Progenitor cell of endocrine pancreas (in vitro differentiated cells): Measurements from ENCODE around the gene HOXC9. TPM values are rescaled to one million over a fixed set of nuclear protein-coding genes. Genes with fewer than 3 reads are reported as not detected.

Source experiments
- DNase-seq: peaks from one replicate; pipeline ENCODE4 v3.0.0; 2021; ENCODE audit warnings: low spot score; ENCODE audit not compliant: unreplicated experiment
- H3K27ac Mint-ChIP-seq: 2 replicates; pipeline ENCODE4 v1.8.0; 2021; ENCODE audit warnings: mild to moderate bottlenecking, moderate library complexity, mixed read lengths
- H3K27me3 Mint-ChIP-seq: 2 replicates; pipeline ENCODE4 v1.8.0; 2021; ENCODE audit warnings: mixed read lengths
- H3K36me3 Mint-ChIP-seq: 2 replicates; pipeline ENCODE4 v1.8.0; 2022; ENCODE audit warnings: mixed read lengths; ENCODE audit not compliant: insufficient read depth
- H3K4me1 Mint-ChIP-seq: 2 replicates; pipeline ENCODE4 v1.8.0; 2021; ENCODE audit warnings: low read depth, mixed read lengths
- H3K4me3 Mint-ChIP-seq: 2 replicates; pipeline ENCODE4 v1.8.0; 2021; ENCODE audit warnings: low read depth, mild to moderate bottlenecking, moderate library complexity, mixed read lengths
- H3K9me3 Mint-ChIP-seq: 2 replicates; pipeline ENCODE4 v1.8.0; 2021; ENCODE audit warnings: low read depth, mixed read lengths
- total RNA-seq: library from RNA; stranded (reverse); gene quantifications from 2 replicates; pipeline ENCODE4 v1.2.1, GENCODE V29; 2021
- TF ChIP-seq, protein P1 (sequence below): fragments of 200-600 bp; sonication (generic); IDR thresholded peaks from one replicate; pipeline ENCODE4 v1.5.0; 2021; ENCODE audit warnings: antibody characterized with exemption, mild to moderate bottlenecking; ENCODE audit not compliant: unreplicated experiment

HOXC9 gene
- total RNA-seq, 1 donor from 2014 or later = not detected

GRCh38 chr12:53986686-53987483 is 13.1 kb upstream of the HOXC9 start:
- no peak overlapping the region for H3K4me3 Mint-ChIP-seq
- H3K27me3 Mint-ChIP-seq = peaks cover 94% of the 10 kb centered on the region
- peaks cover 3% of the 10 kb centered on the region for H3K4me1 Mint-ChIP-seq
- no peak overlapping the region for H3K27ac Mint-ChIP-seq
- no peaks in the 10 kb centered on the region for H3K9me3 Mint-ChIP-seq
- no peaks in the 10 kb centered on the region for H3K36me3 Mint-ChIP-seq
- TF ChIP-seq, protein P1, sequence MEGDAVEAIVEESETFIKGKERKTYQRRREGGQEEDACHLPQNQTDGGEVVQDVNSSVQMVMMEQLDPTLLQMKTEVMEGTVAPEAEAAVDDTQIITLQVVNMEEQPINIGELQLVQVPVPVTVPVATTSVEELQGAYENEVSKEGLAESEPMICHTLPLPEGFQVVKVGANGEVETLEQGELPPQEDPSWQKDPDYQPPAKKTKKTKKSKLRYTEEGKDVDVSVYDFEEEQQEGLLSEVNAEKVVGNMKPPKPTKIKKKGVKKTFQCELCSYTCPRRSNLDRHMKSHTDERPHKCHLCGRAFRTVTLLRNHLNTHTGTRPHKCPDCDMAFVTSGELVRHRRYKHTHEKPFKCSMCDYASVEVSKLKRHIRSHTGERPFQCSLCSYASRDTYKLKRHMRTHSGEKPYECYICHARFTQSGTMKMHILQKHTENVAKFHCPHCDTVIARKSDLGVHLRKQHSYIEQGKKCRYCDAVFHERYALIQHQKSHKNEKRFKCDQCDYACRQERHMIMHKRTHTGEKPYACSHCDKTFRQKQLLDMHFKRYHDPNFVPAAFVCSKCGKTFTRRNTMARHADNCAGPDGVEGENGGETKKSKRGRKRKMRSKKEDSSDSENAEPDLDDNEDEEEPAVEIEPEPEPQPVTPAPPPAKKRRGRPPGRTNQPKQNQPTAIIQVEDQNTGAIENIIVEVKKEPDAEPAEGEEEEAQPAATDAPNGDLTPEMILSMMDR = no peak
- DNase-seq = no peak

DNA sequence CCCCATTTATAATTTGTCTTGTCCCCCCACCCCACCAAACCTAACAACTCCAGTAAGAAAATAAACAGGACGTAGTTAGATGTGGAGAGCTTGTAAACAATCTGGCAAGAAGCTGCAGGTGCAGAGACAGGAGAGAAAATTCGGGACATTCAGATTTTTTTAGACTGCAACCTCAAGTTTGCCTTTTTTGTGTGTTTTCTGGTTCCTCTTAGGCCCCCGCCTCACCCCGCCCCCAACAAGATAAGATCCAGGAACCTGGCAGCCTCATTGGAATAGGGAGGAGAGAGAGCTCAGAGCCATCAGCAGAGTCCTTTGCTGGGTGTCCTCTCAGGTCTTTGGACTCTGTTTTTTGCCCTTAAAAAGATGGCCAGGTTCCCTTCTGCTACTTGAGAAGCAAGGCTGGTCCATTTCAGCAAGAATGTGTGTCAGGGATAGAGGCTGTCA is 12.2 kb upstream of the HOXC9 start:
- no peak for DNase-seq
- Mint-ChIP-seq H3K36me3 (no peaks in the 10 kb centered on the region), H3K4me3 (no peak overlapping the region), H3K4me1 (peaks cover 3% of the 10 kb centered on the region), H3K27me3 (peaks cover 94% of the 10 kb centered on the region), H3K9me3 (no peaks in the 10 kb centered on the region), H3K27ac (no peak overlapping the region)
- TF ChIP-seq, protein P1 = no peak

DNA sequence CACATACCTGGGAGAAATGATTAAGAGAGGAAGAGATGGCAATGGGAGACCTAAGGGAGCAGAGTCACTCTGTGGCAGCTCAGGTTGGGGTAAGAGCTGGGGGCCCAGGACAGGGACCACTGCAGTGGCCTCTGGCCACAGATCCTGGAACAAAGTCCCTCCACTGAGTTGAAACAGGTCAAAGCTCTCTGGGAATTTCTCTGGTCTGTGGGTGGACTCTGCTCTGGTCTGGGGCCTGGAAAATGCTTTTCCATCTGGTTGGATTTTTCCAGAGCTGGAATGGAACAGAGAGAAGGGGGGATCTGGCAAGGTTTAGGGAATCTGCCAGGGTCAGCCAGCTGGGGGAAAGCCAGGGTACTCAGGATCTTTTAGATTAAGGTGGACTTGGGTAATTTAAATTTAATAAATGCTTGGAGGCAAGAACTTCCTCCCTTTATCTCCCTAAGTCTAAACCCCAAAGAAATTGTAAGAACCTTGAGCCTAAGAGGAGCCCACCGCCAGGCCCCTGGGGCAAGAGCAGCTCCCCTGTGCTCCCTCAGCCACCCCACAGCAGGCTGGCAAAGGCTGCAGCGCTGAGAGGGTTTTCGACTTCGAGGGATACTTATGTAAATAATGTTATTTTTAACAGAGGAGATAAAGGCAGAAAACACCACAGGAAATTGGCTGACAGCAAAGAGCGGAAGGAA is 11.3 kb upstream of the HOXC9 start:
- Mint-ChIP-seq H3K4me1 (peaks cover 3% of the 10 kb centered on the region), H3K4me3 (no peak overlapping the region), H3K27me3 (peaks cover 94% of the 10 kb centered on the region), H3K36me3 (no peaks in the 10 kb centered on the region), H3K27ac (no peak overlapping the region), H3K9me3 (no peaks in the 10 kb centered on the region)
- DNase-seq = no peak
- TF ChIP-seq, protein P1 = no peak

GRCh38 chr12:53989227-53990113 is 10.5 kb upstream of the HOXC9 start:
- no peaks in the 10 kb centered on the region for H3K36me3 Mint-ChIP-seq
- H3K4me1 Mint-ChIP-seq = peaks cover 7% of the 10 kb centered on the region
- H3K27ac Mint-ChIP-seq = peak overlapping the region; percentile 17
- no peak overlapping the region for H3K4me3 Mint-ChIP-seq
- H3K27me3 Mint-ChIP-seq = peaks cover 96% of the 10 kb centered on the region
- DNase-seq = no peak
- TF ChIP-seq, protein P1 = peak; percentile 48
- no peaks in the 10 kb centered on the region for H3K9me3 Mint-ChIP-seq
